Glutamatergic neuron (in vitro differentiated cells): ENCODE data around the gene PIM3. TPM values are rescaled to one million over a fixed set of nuclear protein-coding genes. Genes with fewer than 3 reads are reported as not detected.
"Not testable (repeated sequence)": the region's sequence is repeated elsewhere in the genome, so short reads cannot be mapped to it uniquely, and the experiment has no call there.

Source experiments
- DNase-seq: peaks from one replicate; pipeline ENCODE4 v3.0.0; 2022
- H3K27ac Mint-ChIP-seq: one replicate; pipeline ENCODE4 v1.8.0; 2020; ENCODE audit warnings: mild to moderate bottlenecking, mixed read lengths, inconsistent platforms; ENCODE audit not compliant: unreplicated experiment
- H3K27me3 Mint-ChIP-seq: one replicate; pipeline ENCODE4 v1.8.0; 2020; ENCODE audit warnings: mild to moderate bottlenecking, moderate library complexity, mixed read lengths, inconsistent platforms; ENCODE audit not compliant: unreplicated experiment
- H3K36me3 Mint-ChIP-seq: one replicate; pipeline ENCODE4 v1.8.0; 2020; ENCODE audit warnings: mild to moderate bottlenecking, mixed read lengths, inconsistent platforms; ENCODE audit not compliant: unreplicated experiment
- H3K4me1 Mint-ChIP-seq: one replicate; pipeline ENCODE4 v1.8.0; 2020; ENCODE audit warnings: mild to moderate bottlenecking, low read depth, mixed read lengths, inconsistent platforms; ENCODE audit not compliant: unreplicated experiment
- H3K4me3 Mint-ChIP-seq: one replicate; pipeline ENCODE4 v1.8.0; 2020; ENCODE audit warnings: mild to moderate bottlenecking, mixed read lengths, inconsistent platforms; ENCODE audit not compliant: unreplicated experiment
- H3K9me3 Mint-ChIP-seq: one replicate; pipeline ENCODE4 v1.8.0; 2020; ENCODE audit warnings: mild to moderate bottlenecking, moderate library complexity, mixed read lengths, inconsistent platforms; ENCODE audit not compliant: unreplicated experiment
- total RNA-seq: library from RNA; stranded (reverse); fragmentation: NEBNext Ultra II Directional; extraction: Animal tissue kit (Norgen Biotek cat#: 25700); gene quantifications from one replicate; pipeline ENCODE4 v1.2.1, GENCODE V29; 2021; ENCODE audit not compliant: unreplicated experiment
- TF ChIP-seq, protein P1 (sequence below): fragments of 200-600 bp; sonication (generic); IDR thresholded peaks from one replicate; pipeline ENCODE4 v1.5.0; 2021; ENCODE audit not compliant: partially characterized antibody, unreplicated experiment

Gene PIM3
- total RNA-seq, 1 donor from 2014 or later = 32.3 TPM

DNA sequence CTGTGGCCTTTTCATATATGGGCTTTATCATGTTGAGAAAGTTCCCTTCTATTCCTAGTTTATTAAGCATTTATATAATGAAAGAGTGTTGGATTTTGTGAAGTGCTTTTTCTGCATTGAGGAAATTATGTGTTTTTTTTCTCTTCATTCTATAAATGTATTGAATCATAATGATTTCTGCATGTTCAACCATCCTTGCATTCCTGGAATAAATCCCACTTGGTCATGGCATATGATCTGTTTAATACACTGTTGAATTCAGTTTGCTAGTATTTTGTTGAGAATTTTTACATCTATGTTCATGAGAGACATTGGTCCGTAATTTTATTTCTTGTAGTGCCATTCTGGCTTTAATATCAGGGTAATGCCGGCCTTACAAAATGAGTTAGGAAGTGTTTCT is 25.8 kb downstream of the PIM3 start:
- Mint-ChIP-seq H3K27ac (no peak overlapping the region), H3K4me3 (no peak overlapping the region), H3K9me3 (peaks cover 18% of the 10 kb centered on the region), H3K4me1 (no peaks in the 10 kb centered on the region), H3K27me3 (peaks cover 12% of the 10 kb centered on the region), H3K36me3 (peaks cover 29% of the 10 kb centered on the region)
- no peak for DNase-seq
- TF ChIP-seq, protein P1, sequence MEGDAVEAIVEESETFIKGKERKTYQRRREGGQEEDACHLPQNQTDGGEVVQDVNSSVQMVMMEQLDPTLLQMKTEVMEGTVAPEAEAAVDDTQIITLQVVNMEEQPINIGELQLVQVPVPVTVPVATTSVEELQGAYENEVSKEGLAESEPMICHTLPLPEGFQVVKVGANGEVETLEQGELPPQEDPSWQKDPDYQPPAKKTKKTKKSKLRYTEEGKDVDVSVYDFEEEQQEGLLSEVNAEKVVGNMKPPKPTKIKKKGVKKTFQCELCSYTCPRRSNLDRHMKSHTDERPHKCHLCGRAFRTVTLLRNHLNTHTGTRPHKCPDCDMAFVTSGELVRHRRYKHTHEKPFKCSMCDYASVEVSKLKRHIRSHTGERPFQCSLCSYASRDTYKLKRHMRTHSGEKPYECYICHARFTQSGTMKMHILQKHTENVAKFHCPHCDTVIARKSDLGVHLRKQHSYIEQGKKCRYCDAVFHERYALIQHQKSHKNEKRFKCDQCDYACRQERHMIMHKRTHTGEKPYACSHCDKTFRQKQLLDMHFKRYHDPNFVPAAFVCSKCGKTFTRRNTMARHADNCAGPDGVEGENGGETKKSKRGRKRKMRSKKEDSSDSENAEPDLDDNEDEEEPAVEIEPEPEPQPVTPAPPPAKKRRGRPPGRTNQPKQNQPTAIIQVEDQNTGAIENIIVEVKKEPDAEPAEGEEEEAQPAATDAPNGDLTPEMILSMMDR = no peak

DNA sequence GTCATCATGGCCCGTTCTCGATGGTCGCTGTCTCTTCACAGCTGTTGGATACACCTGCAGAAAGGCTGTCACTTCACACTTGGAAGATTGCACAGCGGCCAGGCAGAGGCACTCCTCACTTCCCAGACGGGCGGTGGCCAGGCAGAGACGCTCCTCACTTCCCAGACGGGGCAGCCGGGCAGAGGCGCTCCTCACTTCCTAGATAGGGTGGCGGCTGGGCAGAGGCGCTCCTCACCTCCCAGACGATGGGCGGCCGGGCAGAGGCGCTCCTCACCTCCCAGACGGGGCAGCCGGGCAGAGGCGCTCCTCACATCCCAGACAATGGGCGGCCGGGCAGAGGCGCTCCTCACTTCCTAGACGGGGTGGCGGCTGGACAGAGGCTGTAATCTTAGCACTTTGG is 29.3 kb downstream of the PIM3 start:
- DNase-seq, H3K4me1 Mint-ChIP-seq, H3K27ac Mint-ChIP-seq, H3K4me3 Mint-ChIP-seq, H3K27me3 Mint-ChIP-seq: not testable (repeated sequence)
- H3K9me3 Mint-ChIP-seq = peaks cover 12% of the 10 kb centered on the region
- peaks cover 25% of the 10 kb centered on the region for H3K36me3 Mint-ChIP-seq

DNA sequence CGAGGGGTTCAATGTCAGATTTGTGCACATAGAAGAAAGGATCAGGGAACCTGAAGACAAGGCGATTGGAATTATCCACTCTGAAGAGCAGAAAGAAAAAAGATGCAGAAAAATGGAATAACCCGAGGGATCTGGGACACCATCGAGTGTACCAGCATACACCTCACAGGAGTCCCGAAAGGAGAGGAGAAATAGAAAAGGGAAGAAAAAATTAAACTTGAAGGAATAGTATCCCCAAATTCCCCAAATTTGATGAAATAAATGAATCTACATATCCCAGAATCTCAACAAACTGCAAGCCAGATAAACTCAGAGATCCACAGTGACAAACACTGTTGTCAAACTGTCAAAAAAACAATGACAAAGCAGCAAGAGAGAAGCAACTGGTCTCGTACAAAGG is 30.6 kb downstream of the PIM3 start:
- peaks cover 3% of the 10 kb centered on the region for H3K27me3 Mint-ChIP-seq
- TF ChIP-seq, protein P1 = no peak
- no peaks in the 10 kb centered on the region for H3K4me1 Mint-ChIP-seq
- H3K36me3 Mint-ChIP-seq = peaks cover 18% of the 10 kb centered on the region
- H3K27ac Mint-ChIP-seq = no peak overlapping the region
- no peak overlapping the region for H3K4me3 Mint-ChIP-seq
- H3K9me3 Mint-ChIP-seq = peaks cover 12% of the 10 kb centered on the region
- no peak for DNase-seq

DNA sequence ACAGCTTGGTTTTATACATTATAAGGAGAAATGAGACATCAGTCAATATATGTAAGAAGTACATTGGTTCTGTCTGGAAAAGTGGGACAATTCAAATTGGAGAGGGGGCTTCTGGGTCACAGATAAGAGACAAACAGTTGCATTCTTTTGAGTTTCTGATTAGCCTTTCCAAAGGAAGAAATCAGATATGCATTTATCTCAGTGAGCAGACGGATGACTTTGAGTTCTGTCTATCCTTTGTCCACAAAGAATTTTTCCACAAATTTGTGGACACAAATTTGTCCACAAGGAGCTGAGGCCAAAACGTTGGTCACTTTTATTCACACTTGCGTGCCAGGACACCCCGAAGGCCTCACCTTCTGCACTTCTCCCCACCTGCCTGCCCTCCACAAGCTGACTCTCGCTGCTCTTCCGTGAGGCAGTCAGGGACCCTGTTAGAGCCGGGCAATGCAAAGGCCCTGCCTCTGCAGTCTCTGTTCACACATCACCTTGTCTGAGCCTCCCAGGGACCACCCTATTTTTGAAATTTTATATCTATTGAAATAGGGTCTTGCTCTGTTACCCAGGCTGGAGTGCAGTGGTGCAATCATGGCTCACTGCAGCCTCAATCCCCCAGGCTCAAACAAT is 31.4 kb downstream of the PIM3 start:
- peaks cover 10% of the 10 kb centered on the region for H3K9me3 Mint-ChIP-seq
- H3K27me3 Mint-ChIP-seq = peaks cover 3% of the 10 kb centered on the region
- DNase-seq = no peak
- H3K4me1 Mint-ChIP-seq = no peaks in the 10 kb centered on the region
- TF ChIP-seq, protein P1 = no peak
- peaks cover 16% of the 10 kb centered on the region for H3K36me3 Mint-ChIP-seq
- no peak overlapping the region for H3K27ac Mint-ChIP-seq
- no peak overlapping the region for H3K4me3 Mint-ChIP-seq

DNA sequence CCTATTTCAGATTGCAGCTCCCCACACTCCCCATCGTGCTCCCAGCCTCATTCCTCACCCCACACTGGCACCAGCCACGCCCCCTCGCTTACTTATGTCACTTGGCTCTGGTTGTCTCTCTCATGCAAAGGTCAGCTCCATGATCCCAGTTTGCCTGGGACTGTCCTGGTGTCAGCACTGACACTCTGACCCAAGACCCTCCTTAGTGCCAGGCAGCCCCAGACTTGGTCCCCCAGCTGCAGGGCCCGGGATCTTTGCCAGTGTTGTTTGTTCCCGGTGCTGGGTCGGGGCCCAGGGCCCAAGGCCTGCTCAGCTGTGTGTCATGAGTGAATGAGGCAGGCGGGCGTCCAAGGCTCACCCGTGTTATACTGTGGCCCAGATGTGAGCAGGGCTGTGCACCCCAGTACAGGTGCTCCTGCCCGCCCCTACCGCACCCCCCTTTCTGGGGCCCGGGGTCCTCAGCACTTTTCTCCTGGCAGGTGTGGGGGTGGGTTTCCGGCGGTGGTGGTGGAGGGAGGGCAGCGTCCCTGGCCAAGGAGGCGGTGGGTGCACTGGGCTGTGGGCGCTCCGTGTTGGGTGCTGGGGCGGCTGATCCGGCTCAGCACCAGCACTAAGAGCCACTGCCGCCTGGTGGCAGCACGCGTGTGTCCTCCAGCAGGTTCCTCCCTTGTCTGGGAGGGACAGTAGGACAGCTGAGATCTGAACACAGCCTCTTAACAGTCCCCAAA is 32.5 kb downstream of the PIM3 start:
- no peaks in the 10 kb centered on the region for H3K4me1 Mint-ChIP-seq
- H3K27me3 Mint-ChIP-seq = peaks cover 3% of the 10 kb centered on the region
- DNase-seq = no peak
- H3K4me3 Mint-ChIP-seq = no peak overlapping the region
- peaks cover 10% of the 10 kb centered on the region for H3K9me3 Mint-ChIP-seq
- TF ChIP-seq, protein P1 = peak; percentile 45
- H3K27ac Mint-ChIP-seq = no peak overlapping the region
- peaks cover 11% of the 10 kb centered on the region for H3K36me3 Mint-ChIP-seq
